Upper lobe of right lung (tissue), 1 donor: ENCODE data around the gene NHSL2. TPM values are rescaled to one million over a fixed set of nuclear protein-coding genes. Genes with fewer than 3 reads are reported as not detected.
"Not testable (repeated sequence)": the region's sequence is repeated elsewhere in the genome, so short reads cannot be mapped to it uniquely, and the experiment has no call there.

Experiments
- ATAC-seq: fragments of 200-7000 bp; cut with Tn5 transposase; one replicate; pipeline ENCODE4 v1.9.1; 2020; ENCODE audit warnings: mild to moderate bottlenecking, moderate library complexity
- DNase-seq: peaks from one replicate; pipeline ENCODE4 v3.0.0-alpha.2; 2020
- H3K27ac ChIP-seq: fragments of 200-600 bp; one replicate; pipeline ENCODE4 v1.8.0; 2022
- H3K27me3 ChIP-seq: fragments of 200-600 bp; one replicate; pipeline ENCODE4 v1.8.0; 2022; ENCODE audit warnings: mild to moderate bottlenecking
- H3K36me3 ChIP-seq: fragments of 200-600 bp; one replicate; pipeline ENCODE4 v1.8.0; 2022
- H3K4me1 ChIP-seq: fragments of 200-600 bp; one replicate; pipeline ENCODE4 v1.8.0; 2022
- H3K4me3 ChIP-seq: fragments of 200-600 bp; one replicate; pipeline ENCODE4 v1.8.0; 2022; ENCODE audit warnings: mild to moderate bottlenecking
- H3K9me3 ChIP-seq: fragments of 200-600 bp; one replicate; pipeline ENCODE4 v1.8.0; 2022
- CTCF ChIP-seq: fragments of 200-600 bp; IDR thresholded peaks from one replicate; pipeline ENCODE4 v1.8.0; 2022; ENCODE audit warnings: antibody characterized with exemption
- intact Hi-C: fragments of 100-400 bp; cut with DNase I; formaldehyde crosslinking; loops from one replicate; pipeline ENCODE4 v1.11.0; 2022
- total RNA-seq: library from RNA; stranded (reverse); fragmentation: NEBNext Ultra II Directional; extraction: Animal tissue kit (Norgen Biotek cat#: 25700); gene quantifications from one replicate; pipeline ENCODE4 v1.2.1, GENCODE V29; 2021
- donor health status: DM: no; HTN: yes; CAD: no; lungs with severe emphysema.

Gene NHSL2
- total RNA-seq, 1 donor from 2014 or later = 17.3 TPM

- ATAC-seq (no peak), DNase-seq (no peak)
- no peak for TF ChIP-seq CTCF
- Histone ChIP-seq H3K4me1 (no peaks in the 10 kb centered on the region), H3K4me3 (no peak overlapping the region), H3K36me3 (no peaks in the 10 kb centered on the region), H3K9me3 (no peaks in the 10 kb centered on the region), H3K27me3 (no peaks in the 10 kb centered on the region), H3K27ac (no peak overlapping the region)
- intact Hi-C loops = no loop called here
These were observed 254.9 kb downstream of the NHSL2 start for GRCh38 chrX:72165551-72165950.

GRCh38 chrX:72169008-72169728 is 258.5 kb downstream of the NHSL2 start:
- Histone ChIP-seq H3K36me3 (no peaks in the 10 kb centered on the region), H3K9me3 (no peaks in the 10 kb centered on the region), H3K4me1 (no peaks in the 10 kb centered on the region), H3K27me3 (no peaks in the 10 kb centered on the region), H3K4me3 (peak overlapping the region; percentile 16), H3K27ac (peak overlapping the region; percentile 24)
- ATAC-seq (no peak), DNase-seq (no peak)
- TF ChIP-seq CTCF = no peak
- intact Hi-C loops = no loop called here

GRCh38 chrX:72176289-72176688 is 265.6 kb downstream of the NHSL2 start:
- H3K27ac ChIP-seq, H3K36me3 ChIP-seq, intact Hi-C loops, H3K4me1 ChIP-seq, DNase-seq, H3K27me3 ChIP-seq, H3K9me3 ChIP-seq, ATAC-seq, H3K4me3 ChIP-seq: not testable (repeated sequence)

GRCh38 chrX:72176981-72177380 is 266.3 kb downstream of the NHSL2 start:
- TF ChIP-seq CTCF = no peak
- no peaks in the 10 kb centered on the region for H3K27me3 ChIP-seq
- no peaks in the 10 kb centered on the region for H3K36me3 ChIP-seq
- intact Hi-C loops = no loop called here
- DNase-seq (no peak), ATAC-seq (no peak)
- H3K4me1 ChIP-seq = no peaks in the 10 kb centered on the region
- no peak overlapping the region for H3K27ac ChIP-seq
- H3K4me3 ChIP-seq = no peak overlapping the region
- H3K9me3 ChIP-seq = no peaks in the 10 kb centered on the region

GRCh38 chrX:72180539-72180938 is 269.9 kb downstream of the NHSL2 start:
- Histone ChIP-seq H3K27ac (peak overlapping the region; percentile 84), H3K27me3 (no peaks in the 10 kb centered on the region), H3K4me1 (no peaks in the 10 kb centered on the region), H3K36me3 (no peaks in the 10 kb centered on the region), H3K4me3 (peak overlapping the region; percentile 72), H3K9me3 (no peaks in the 10 kb centered on the region)
- TF ChIP-seq CTCF = no peak
- intact Hi-C loops = no loop called here
- ATAC-seq (no peak), DNase-seq (no peak)

GRCh38 chrX:72181178-72182125 is 270.8 kb downstream of the NHSL2 start, which contains the start of gene PIN4:
Gene PIN4 (plus strand): TSS chrX:72181757. CDS start chrX:72181786, 29 bp downstream.
- no peak for TF ChIP-seq CTCF
- Histone ChIP-seq H3K9me3 (no peaks in the 10 kb centered on the region), H3K27me3 (no peaks in the 10 kb centered on the region), H3K27ac (peak within 1 kb of the TSS; percentile 84), H3K4me3 (peak within 1 kb of the TSS; percentile 72), H3K4me1 (no peaks in the 10 kb centered on the region), H3K36me3 (no peaks in the 10 kb centered on the region)
- intact Hi-C loops = no loop called here
- ATAC-seq (peak; percentile 99), DNase-seq (peak; percentile 91)
